ENCODE measurements around the gene UGDH.
A peak's percentile ranks its signal among the peaks of the same experiment; 100 is the strongest.
"Not testable (repeated sequence)": the region's sequence is repeated elsewhere in the genome, so short reads cannot be mapped to it uniquely, and the experiment has no call there.

The UGDH gene

GRCh38 chr4:39527296-39528060, at the start of gene UGDH:
Gene UGDH, minus strand, starts transcription at chr4:39527439. Its CDS starts 5,927 bp downstream, at chr4:39521512.
- peak; percentile 73 to 89 for DNase-seq (ENCODE audit: low read depth in 2 of 2)

DNA sequence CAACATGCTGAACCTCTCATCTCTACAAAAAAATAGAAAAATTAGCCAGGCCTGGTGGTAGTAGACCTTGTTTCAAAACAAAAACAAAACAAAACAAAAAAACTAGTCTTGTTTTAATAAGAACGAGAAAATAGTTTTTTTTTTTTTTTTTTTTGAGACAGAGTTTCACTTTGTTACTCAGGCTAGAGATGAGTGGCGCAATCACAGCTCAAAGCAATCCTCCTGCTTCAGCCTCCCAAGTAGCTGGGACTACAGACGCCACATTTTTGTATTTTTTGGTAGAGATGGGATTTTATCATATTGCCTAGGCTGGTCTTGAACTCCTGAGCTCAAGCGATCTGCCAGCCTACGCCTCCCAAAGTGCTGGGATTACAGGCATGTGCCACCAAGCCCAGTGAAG, 47.7 kb upstream of the UGDH start:
- no peak for DNase-seq (ENCODE audit: low read depth in 2 of 2)

GRCh38 chr4:39571504-39571903, 44.3 kb upstream of the UGDH start:
- no peak for DNase-seq (ENCODE audit: low read depth in 2 of 2)

GRCh38 chr4:39571054-39571453, 43.8 kb upstream of the UGDH start:
- DNase-seq (ENCODE audit: low read depth in 2 of 2), result no peak

- no peak for DNase-seq (ENCODE audit: low read depth in 2 of 2)
Observed at GRCh38 chr4:39569209-39569608, 42.0 kb upstream of the UGDH start.

DNA sequence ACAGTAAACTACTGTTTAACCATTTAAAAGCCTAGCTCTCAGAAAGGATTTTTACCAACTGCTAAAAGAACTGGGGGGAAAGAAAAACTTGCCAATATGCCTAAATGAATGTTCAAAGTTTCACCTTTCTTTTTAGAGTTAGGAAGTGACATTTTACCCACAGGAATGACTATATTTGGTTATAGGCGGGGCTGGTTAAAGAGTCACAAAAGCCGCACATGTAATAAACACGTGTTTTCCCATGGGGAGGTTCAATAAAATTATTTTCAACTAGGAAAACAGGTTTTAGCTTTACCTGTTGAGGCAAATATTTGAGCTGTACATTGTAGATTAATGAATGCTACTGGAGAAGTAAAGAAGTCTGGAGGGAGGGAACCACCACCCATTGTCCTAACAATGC, 41.6 kb upstream of the UGDH start:
- DNase-seq (ENCODE audit: low read depth in 2 of 2), result no peak

DNA sequence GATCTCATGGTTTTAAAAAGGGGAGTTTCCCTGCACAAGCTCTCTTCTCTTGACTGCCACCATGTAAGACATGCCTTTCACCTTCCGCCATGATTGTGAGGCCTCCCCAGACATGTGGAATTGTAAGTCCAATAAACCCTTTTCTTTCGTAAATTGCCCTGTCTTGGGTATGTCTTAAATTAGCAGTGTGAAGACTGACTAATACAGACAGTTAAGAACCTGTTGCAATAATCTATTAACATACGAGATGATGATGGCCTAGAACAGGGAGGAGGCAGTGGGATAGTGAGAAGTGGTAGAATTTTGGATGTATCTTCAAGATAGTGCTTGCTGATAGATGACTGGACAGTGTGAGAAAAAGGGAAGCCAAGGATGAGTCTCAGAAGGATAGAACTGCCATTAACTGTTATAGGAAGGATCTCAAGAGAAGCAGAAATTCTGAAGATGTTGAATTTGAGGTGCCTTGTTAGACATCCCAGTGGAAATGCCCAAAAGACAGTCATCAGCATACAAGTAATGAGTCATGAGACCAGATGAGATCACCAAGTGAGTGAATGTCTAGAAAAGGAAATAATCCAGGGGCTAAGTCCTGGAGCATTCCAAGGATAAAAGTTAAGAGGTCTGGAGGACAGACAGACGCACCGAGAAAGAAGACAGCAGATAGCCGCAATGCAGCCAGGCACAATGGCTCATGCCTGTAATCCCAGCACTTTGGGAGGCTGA, 38.8 kb upstream of the UGDH start:
- DNase-seq (ENCODE audit: low read depth in 2 of 2), result no peak

- DNase-seq (ENCODE audit: low read depth in 2 of 2), result no peak
Observed at GRCh38 chr4:39563346-39563847, 36.2 kb upstream of the UGDH start.

GRCh38 chr4:39562792-39563191, 35.6 kb upstream of the UGDH start:
- no peak for DNase-seq (ENCODE audit: low read depth in 2 of 2)

GRCh38 chr4:39559626-39560025, 32.4 kb upstream of the UGDH start:
- DNase-seq (ENCODE audit: low read depth in 2 of 2), result no peak

DNA sequence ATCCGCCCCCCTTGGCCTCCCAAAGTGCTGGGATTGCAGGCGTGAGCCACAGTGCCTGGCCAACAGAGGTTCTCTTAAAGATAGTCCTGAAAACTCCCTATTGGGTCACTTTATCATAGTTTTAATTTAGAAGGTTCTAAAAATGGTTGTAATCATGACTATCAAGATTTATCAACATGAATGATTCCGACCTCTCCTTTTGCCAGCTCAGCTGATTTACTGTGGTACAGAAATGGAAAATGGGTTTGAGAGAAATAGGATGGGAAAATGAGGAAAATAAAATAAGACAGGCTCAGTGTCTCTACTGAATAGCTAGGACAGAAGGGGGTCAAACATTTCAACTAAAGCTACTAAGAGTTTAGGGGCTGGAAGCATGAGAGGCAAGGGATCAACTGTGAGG, 28.2 kb upstream of the UGDH start:
- DNase-seq (ENCODE audit: low read depth in 2 of 2), result no peak

DNA sequence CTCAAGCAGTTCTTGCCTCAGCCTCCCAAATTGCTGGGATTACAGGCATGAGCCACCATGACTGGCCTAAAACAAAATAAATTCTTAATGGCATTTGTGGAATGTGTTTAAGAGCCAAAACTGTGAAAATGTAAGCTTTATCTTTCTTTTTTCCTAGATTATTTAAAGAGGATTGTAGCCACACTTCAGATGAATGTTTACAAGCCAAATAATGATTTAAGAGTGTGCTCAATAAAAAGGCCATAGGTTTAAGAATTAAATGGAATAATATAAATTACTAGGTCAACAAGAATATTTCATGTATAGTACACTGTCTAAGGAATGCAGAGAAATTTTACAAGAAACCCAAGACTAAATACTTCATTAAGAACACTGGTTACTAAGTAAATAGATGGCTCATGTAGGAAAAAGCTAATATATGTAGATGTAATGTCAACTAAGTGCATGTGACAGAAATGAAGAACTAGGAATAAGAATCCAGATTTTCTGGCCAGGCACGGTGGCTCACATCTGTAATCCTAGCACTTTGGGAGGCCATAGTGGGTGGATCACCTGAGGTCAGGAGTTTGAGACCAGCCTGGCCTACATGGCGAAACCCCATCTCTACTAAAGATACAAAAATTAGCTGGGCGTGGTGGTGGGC, 21.3 kb upstream of the UGDH start:
- DNase-seq (ENCODE audit: low read depth in 2 of 2), result no peak

GRCh38 chr4:39544580-39545315, 17.5 kb upstream of the UGDH start:
- no peak for DNase-seq (ENCODE audit: low read depth in 2 of 2)

GRCh38 chr4:39544080-39544479, 16.8 kb upstream of the UGDH start:
- DNase-seq (ENCODE audit: low read depth in 2 of 2), result not testable (repeated sequence)

DNA sequence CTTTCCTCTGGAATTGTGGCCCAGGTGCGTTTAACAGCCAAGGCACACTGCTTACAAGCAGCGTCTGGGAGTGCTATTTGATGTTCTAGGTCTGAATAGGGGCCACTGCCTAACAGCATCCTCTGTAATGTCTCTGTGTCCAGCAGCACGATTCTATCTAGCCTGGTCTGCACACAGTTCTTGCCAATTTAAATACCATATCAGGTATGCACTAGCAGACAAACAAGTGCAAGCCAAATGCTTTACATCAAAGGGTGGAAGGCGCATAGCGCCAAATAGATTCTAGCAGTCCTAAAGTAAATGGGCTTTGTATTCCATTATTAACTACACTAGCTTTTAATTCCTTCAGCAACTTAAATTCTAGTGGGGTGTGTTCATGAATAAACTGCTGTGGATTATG, 15.8 kb upstream of the UGDH start:
- DNase-seq (ENCODE audit: low read depth in 2 of 2), result no peak

GRCh38 chr4:39542611-39543012, 15.4 kb upstream of the UGDH start:
- DNase-seq (ENCODE audit: low read depth in 2 of 2), result no peak

- no peak for DNase-seq (ENCODE audit: low read depth in 2 of 2)
Observed at GRCh38 chr4:39541987-39542610, 14.9 kb upstream of the UGDH start.

- DNase-seq (ENCODE audit: low read depth in 2 of 2), result no peak
Observed at GRCh38 chr4:39539089-39539611, 11.9 kb upstream of the UGDH start.

DNA sequence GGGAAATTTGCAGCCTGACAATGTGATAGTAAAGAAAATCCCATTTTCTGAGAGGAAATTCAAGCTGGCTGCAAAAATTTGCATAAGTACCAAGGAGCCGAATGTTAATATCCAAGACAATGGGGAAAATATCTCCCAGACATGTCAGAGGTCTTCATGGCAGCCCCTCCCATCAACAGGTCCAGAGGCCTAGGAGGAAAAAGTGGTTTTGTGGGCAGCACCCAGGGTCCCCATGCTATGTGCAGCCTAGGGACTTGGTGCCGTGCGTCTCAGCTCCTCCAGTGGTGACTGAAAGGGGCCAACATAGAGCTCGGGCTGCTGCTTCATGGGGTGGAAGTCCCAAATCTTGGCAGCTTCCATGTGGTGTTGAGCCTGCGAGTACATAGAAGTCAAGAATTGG, 6.3 kb upstream of the UGDH start:
- no peak for DNase-seq (ENCODE audit: low read depth in 2 of 2)

DNA sequence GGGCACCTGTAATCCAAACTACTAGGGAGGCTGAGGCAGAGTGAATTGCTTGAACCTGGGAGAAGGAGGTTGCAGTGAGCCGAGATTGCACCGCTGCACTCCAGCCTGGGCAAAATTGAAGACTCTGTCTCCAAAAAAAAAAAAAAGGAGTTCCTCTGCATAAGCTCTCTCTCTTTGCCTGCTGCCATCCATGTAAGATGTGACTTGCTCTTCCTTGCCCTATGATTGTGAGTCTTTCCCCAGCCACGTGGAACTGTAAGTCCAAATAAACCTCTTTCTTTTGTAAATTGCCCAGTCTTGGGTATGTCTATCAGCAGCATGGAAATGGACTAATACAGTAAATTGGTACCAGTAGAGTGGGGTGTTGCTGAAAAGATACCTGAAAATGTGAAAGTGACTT, 5.0 kb upstream of the UGDH start:
- not testable (repeated sequence) for DNase-seq (ENCODE audit: low read depth in 2 of 2)

GRCh38 chr4:39530682-39531081, 3.4 kb upstream of the UGDH start:
- no peak for DNase-seq (ENCODE audit: low read depth in 2 of 2)
